NCI-H1105 treated with DMSO at 0.1 percent for 48 hours (cell line): ENCODE results near the gene GAN.
"Not testable (repeated sequence)": the region's sequence is repeated elsewhere in the genome, so short reads cannot be mapped to it uniquely, and the experiment has no call there.

Experiments
- DNase-seq: peaks from one replicate; lab custom pipeline; 2025; lab: John Stamatoyannopoulos, UW

Gene GAN

GRCh38 chr16:81397879-81398520 lies 83.2 kb downstream of the GAN start:
- no peak for DNase-seq

DNA sequence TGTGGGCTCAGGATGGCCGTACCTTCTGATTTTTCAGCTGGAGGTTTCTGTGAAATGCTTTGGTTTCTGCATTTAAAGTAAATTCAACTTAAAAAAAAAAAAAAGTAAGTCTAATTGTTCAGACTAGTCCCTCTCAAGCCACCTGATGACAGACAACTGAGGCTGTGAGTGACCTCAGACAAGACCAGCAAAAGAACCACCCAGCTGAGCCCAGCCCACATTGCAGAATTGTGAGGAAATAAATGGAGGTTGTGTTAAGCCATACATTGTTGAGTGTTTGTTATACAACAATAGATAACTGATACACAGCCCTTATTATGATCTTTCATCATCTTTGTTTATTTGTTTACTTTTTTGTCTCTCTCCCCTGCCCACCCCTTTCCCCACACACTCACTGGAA lies 85.1 kb downstream of the GAN start:
- DNase-seq = no peak

GRCh38 chr16:81401035-81401950 lies 86.5 kb downstream of the GAN start:
- no peak for DNase-seq

GRCh38 chr16:81403208-81403600 lies 88.4 kb downstream of the GAN start:
- DNase-seq = no peak

DNA sequence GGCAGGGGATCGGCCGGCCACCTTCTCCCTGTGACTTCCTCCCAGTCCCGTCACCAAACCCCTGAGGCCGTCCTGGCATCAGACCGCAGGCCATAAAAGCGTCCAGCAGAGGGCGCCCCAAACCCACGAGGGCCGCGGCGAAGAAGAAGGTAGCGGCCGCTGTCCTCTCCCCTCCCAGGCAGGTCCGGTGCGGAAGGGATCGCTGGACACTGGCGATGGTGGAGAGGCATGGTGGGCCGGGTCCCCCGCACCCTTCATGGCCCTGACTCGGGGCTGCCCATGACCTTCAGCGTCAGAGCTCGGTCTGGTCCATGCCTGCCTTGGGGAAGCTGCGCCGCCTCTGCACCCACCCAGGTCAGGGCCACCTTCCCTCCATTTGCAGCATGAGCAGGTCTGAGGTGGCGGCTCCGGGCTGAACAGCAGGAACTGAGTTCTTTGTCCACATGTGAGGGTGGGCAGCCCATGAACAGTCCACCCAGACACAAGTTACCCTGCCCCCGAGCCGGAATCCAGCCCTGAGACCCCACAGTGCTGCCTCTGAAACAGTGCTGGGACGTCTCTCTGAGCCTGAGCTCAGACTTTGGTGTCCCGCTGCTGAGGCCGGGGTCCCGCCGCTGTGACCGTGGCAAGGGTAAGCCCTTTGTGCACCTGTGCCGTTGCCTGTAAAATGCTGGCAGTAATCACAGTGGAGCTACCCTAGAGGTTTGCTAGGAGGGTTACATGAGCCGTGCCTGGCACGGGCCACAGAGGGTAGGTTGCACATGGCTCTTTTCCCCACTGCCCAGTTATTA lies 89.0 kb downstream of the GAN start:
- peak; percentile 34 for DNase-seq

GRCh38 chr16:81405002-81405401 lies 90.2 kb downstream of the GAN start:
- DNase-seq = not testable (repeated sequence)

GRCh38 chr16:81405702-81406113 lies 90.9 kb downstream of the GAN start:
- no peak for DNase-seq

DNA sequence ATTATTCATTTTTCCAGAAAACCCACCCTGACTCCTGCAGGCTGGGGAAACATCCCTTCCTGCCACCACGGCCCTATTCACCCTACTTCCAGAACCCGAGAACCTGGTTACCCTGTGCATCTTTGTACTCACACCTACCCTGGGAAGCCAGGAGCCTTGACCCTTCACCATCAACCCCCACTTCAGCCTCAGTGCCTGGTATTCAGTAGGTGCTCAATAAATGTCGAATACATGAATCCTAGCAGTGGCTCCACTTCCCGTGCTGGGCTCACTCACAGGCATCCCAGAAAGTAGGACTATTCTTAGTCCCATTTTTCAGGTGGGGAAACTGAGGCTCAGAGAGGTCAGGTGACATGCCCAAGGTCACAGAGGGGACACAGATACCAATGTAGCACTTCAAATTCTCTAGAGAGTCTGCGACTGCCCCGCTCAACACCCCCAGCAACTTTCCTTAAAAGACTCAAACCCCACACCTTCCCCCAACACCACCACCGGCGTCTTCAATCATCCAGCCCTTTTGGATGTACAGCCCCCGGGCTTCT lies 93.7 kb downstream of the GAN start:
- no peak for DNase-seq

GRCh38 chr16:81409016-81409556 lies 94.3 kb downstream of the GAN start:
- no peak for DNase-seq

- DNase-seq = no peak
Observed at GRCh38 chr16:81410643-81411293, 96.0 kb downstream of the GAN start.

DNA sequence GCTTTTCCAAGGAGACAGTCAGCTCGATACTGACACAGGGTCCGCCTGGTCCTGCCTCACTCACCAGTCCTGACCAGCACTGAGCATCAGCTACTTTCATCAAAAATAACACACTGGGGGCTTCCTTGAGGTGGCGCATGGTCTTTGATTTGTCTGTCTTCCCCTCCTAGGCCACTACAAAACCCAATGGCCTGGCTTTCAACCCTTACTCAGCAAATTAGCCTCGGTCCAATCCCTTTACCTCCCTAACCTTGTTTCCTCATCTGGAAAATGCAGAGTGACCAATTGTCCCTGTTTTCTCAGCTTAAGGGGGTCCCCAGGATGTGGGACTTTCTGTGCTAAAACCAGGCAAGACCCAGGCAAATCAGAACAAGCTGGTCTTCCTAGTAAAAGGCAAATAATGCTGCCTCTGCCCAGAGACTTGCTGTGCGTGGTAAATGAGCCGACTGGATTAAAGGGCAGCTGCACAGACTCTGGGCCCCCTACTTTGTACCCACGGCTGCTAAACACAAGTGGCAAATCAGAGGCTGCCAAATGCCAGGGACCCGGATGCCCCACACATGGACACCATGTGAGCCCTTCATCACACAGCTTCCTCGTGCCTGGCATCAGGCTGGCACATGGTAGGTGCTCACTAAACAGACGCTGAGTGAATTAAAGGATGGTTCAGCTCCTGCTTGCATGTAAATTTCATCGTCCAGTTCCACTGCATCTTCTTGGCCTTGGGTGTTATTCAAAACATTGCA lies 98.7 kb downstream of the GAN start:
- no peak for DNase-seq

DNA sequence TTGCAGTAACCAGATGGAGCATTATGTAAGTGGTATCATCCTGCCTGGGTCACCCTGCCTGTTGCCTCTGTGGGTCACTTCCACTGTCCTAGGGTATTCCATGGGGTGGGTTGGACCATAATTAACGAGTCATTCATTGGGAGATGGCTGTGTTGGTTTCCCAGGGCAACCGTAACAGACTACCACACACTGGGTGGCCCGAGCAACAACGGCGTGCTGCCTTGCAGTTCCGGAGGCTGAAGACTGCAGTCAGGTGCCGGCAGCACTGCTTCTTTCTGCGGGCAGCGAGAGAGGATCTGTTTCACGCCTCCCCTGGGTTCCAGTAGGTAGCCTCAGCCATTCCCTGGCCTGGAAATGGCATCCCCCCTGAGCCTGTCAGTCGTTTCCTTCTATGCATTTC lies 101.0 kb downstream of the GAN start:
- DNase-seq = no peak

- no peak for DNase-seq
Observed at GRCh38 chr16:81416749-81417148, 102.0 kb downstream of the GAN start.

DNA sequence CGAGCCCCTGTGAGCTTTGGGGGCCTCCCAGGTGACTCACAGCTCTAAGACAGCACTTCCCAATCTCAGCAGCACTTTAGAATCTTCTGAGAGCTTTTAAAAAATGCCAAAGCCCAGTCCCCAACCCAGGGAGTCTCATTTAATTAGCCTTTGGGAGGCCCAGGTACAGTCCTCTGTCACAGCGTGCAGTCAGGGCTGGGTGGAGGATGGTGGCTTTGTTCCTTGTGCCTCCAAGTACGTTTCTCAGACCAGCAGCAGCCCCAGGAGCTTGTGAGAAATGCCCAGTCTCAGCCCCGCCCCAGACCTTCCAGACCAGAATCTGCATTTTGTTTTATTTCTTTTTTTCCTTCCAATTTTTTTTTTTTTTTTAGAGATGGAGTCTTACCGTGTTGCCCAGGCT lies 102.4 kb downstream of the GAN start:
- DNase-seq = no peak

DNA sequence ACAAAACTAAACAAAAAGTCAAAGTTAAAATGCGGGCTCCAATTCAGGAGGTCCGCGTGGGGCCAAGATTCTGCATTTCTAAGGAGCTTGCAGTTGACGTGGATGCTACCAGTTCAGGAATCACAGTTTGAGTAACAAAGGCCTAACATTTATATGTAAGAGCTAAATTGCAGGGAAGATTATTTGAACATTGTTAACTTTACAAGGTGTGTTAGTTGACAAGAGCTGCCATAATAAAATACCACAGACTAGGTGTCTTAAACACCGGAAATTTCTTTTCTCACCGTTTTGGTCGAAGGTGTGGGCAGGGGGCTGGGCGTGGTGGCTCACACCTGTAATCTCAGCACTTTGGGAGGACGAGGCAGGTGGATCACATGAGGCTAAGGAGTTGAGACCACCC lies 105.0 kb downstream of the GAN start:
- no peak for DNase-seq

GRCh38 chr16:81421126-81421525 lies 106.4 kb downstream of the GAN start:
- no peak for DNase-seq

- DNase-seq = no peak
Observed at GRCh38 chr16:81421536-81421935, 106.8 kb downstream of the GAN start.

GRCh38 chr16:81422153-81422552 lies 107.4 kb downstream of the GAN start:
- DNase-seq = not testable (repeated sequence)

DNA sequence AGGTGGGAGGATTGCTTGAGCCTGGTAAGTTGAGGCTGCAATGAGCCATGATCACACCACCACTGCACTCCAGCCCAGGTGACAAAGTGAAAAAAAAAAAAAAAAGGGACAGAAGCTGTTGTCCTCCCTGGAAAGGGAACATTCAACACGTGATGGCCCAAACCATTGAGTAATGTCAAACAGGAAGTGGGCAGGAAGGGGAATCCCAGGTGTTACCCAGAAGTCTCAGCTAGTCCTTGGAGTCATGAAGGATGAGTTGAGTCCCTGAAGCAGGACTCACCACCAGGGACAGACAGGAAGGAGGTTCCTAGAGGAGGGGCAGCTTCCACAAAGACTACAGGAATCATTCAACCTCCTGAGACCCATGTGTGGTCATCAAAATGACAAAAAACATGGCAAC lies 110.0 kb downstream of the GAN start:
- no peak for DNase-seq

GRCh38 chr16:81427219-81427618 lies 112.5 kb downstream of the GAN start:
- DNase-seq = no peak

GRCh38 chr16:81429045-81429521 lies 114.3 kb downstream of the GAN start:
- DNase-seq = no peak
